Measurements from ENCODE around the gene GLIS1.

Gene GLIS1

DNA sequence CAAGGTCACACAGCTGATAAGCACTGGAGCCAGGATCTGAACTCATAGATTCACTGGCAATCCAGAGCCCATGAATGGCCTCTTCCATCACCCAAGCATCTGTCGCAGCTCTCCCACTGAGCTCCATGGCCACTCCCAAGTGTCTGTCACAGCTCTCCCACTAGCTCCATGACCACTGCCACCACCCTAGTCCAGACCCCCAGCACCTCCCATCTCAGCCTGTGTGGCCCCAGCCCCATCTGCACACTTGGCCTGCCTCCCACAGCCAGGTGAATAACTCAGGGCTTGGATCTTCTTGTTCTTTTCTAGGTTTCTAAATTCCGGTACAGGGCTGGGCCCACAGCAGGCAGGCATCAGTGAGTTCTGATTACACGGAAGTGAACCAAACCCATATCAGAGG is 76.0 kb downstream of the GLIS1 start:
- no peak overlapping the region for H3K4me3 ChIP-seq (ENCODE audit: low read depth, low read length)
- DNase-seq (ENCODE audit: low read depth), result no peak
- TF ChIP-seq, protein P1, sequence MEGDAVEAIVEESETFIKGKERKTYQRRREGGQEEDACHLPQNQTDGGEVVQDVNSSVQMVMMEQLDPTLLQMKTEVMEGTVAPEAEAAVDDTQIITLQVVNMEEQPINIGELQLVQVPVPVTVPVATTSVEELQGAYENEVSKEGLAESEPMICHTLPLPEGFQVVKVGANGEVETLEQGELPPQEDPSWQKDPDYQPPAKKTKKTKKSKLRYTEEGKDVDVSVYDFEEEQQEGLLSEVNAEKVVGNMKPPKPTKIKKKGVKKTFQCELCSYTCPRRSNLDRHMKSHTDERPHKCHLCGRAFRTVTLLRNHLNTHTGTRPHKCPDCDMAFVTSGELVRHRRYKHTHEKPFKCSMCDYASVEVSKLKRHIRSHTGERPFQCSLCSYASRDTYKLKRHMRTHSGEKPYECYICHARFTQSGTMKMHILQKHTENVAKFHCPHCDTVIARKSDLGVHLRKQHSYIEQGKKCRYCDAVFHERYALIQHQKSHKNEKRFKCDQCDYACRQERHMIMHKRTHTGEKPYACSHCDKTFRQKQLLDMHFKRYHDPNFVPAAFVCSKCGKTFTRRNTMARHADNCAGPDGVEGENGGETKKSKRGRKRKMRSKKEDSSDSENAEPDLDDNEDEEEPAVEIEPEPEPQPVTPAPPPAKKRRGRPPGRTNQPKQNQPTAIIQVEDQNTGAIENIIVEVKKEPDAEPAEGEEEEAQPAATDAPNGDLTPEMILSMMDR (IDR thresholded peaks at IDR 0.05; ENCODE audit: low read depth, low read length, missing control alignments), result no peak

DNA sequence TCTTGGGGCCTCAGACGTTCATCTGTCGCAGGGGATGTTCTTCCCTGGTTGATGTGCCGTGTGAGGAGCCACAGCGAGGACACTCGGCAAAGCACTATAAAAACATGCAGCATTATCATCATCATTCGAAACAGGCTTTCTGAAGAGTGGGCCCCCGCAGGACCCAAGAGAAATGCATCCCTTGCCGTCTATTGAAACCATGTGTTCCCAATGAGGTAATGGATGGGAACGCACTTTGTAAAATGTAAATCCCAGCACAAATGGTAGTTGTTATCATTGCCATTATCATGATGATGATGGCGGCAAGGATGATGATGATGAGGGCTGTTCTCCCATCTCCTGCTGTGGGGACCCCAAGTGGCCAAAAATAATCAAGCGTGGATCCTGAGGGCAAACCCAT is 76.8 kb downstream of the GLIS1 start:
- DNase-seq (ENCODE audit: low read depth), result no peak
- TF ChIP-seq, protein P1 (IDR thresholded peaks at IDR 0.05; ENCODE audit: low read depth, low read length, missing control alignments), result no peak
- H3K4me3 ChIP-seq (ENCODE audit: low read depth, low read length), result no peak overlapping the region

DNA sequence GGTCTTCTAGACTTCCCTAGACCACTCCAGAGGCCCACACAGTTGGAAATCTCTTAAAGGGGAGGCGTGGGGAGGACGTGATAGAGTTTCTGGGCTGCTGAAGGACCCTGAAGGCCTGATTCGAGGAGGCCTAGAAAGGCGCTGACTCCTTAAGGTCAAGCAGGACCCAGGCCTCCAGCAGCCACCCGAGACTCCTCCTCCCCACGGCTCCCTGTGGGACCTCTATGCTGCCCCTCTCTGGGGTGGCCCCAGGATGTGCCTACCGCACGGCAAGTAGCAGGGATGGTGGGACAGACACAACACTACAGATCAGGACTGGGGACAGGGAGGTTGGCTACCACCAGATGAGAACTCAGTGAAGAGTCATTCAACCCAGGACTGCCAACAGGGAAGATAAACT is 77.5 kb downstream of the GLIS1 start:
- no peak for DNase-seq (ENCODE audit: low read depth)
- no peak overlapping the region for H3K4me3 ChIP-seq (ENCODE audit: low read depth, low read length)
- TF ChIP-seq, protein P1 (IDR thresholded peaks at IDR 0.05; ENCODE audit: low read depth, low read length, missing control alignments), result no peak

DNA sequence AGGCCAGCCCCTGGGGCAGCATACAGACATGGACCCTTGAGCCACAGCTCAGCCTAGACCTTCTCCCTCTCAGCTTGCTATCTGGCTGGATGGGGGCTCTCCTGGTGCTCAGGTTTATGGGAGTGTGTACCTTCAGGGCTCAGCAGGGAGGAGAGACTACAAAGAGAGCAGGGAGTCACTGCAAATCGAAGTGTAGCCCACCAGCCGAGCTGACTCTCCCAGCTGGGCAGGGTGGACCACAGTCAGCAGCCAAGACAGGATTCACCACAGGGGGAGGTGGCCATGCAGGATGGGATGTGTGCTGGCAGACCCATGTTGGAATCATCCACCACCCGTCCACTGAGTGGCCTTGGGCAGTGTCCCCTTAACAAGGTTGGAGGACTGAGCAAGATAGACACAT is 78.3 kb downstream of the GLIS1 start:
- H3K4me3 ChIP-seq (ENCODE audit: low read depth, low read length), result no peak overlapping the region
- TF ChIP-seq, protein P1 (IDR thresholded peaks at IDR 0.05; ENCODE audit: low read depth, low read length, missing control alignments), result no peak
- no peak for DNase-seq (ENCODE audit: low read depth)

DNA sequence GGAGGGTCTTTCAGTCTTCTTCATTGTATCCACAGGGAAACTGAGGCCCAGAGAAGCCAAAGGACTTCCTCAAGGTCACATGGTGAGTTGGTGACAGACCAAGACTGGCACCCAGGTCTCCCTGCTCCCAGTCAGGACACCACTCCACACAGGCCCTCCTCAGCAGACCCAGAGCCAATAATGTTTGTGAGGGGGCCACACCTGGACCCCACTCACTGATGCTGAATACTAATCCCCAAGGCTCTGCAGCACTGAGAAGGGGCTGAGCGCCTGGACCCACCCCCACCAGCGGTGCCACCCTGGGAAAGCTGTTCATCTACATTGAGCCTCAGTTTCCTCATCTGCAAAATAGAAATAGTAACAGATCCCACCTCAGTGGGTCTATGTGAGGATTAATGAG is 79.5 kb downstream of the GLIS1 start:
- TF ChIP-seq, protein P1 (IDR thresholded peaks at IDR 0.05; ENCODE audit: low read depth, low read length, missing control alignments), result no peak
- no peak for DNase-seq (ENCODE audit: low read depth)
- no peak overlapping the region for H3K4me3 ChIP-seq (ENCODE audit: low read depth, low read length)

DNA sequence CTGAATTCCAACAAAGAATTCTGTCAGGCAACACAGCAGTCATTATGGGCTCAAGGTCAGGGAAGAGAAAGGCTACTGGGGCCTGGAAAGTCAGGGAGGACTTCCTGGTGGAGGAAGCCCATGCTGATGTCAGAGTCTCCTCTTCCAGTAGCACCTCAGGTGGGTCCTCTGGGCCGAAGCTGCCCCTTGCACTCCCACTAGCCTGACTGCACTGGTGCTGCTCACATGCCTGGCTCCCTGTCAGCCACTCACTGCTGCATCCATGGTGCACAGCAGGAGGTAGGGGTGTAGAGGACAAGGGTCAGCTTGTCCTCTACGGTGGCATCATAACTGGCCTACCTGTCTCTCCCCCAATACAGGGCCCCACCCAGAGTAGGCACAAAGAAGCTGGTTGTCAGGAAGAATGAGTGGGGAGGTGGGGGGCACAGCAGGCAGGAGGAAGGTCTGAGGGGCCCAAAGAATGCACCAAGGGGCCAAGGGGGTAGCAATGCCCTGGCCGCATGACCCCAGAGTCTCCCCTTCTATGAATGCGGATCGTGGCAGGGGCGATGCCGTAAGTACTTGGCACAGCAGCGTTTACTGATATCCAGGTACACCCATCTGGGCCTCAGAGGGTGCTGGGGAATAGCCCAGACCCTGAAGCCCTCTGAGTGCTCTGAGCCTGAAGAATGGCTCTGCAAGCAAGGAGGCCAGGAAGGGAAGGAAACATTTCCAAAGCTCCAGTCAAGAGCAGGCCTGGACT is 80.3 kb downstream of the GLIS1 start:
- no peak for DNase-seq (ENCODE audit: low read depth)
- no peak overlapping the region for H3K4me3 ChIP-seq (ENCODE audit: low read depth, low read length)
- TF ChIP-seq, protein P1 (IDR thresholded peaks at IDR 0.05; ENCODE audit: low read depth, low read length, missing control alignments), result no peak

DNA sequence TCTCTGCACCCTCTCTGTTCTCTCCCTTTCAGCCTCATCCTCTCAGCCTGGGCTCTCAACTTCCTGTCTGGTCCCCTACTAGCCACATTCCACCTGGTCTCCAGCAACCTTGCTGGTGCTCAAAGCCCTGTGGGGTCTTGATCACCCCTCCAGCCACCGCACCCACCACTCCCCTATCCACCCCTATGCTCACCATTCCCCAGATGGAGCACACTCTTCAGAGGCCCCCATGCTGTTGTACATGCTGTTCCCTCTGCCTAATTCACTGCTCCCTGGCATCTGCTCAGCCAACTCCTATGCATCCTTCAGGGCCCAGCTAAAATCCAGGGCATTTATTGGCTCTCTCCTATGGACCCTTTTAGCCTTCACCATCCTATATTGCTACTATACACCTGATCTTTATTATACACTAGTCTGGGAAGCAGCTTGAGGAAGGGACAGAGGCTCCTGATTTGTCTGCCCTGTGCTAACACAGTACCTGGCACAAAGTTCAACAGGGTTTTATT is 81.0 kb downstream of the GLIS1 start:
- no peak for DNase-seq (ENCODE audit: low read depth)
- TF ChIP-seq, protein P1 (IDR thresholded peaks at IDR 0.05; ENCODE audit: low read depth, low read length, missing control alignments), result no peak
- H3K4me3 ChIP-seq (ENCODE audit: low read depth, low read length), result no peak overlapping the region
